ENCODE results near the gene HERPUD2.
"Not testable (repeated sequence)": the region's sequence is repeated elsewhere in the genome, so short reads cannot be mapped to it uniquely, and the experiment has no call there.

The HERPUD2 gene

DNA sequence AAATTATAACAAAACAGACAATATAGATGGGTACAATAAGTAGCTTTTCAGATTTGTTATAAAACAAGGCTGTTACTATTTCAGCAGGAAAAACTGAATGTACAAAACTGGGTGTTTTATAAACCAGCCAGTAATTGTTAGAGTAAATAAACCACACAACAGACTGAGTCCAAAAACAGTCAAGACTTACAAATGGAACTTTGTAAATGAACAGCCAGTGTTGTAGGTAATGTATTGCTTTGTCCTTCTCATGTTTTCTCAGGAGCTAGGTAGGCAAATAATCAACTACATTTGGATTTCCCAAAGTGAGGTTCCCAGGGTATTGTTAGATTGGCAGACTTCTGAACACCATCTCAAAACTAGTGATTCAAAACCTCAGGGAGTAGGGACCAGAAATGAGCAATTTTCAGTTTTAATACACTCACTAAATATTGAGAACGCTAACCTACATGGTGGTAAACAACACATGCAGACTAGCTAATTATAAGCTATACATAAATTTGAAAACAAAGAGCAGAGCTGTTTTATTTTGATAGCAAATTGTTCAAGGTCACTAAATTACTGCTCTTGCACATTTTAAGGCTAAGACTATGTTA is 36.2 kb downstream of the HERPUD2 start:
- TF ChIP-seq, protein P1, sequence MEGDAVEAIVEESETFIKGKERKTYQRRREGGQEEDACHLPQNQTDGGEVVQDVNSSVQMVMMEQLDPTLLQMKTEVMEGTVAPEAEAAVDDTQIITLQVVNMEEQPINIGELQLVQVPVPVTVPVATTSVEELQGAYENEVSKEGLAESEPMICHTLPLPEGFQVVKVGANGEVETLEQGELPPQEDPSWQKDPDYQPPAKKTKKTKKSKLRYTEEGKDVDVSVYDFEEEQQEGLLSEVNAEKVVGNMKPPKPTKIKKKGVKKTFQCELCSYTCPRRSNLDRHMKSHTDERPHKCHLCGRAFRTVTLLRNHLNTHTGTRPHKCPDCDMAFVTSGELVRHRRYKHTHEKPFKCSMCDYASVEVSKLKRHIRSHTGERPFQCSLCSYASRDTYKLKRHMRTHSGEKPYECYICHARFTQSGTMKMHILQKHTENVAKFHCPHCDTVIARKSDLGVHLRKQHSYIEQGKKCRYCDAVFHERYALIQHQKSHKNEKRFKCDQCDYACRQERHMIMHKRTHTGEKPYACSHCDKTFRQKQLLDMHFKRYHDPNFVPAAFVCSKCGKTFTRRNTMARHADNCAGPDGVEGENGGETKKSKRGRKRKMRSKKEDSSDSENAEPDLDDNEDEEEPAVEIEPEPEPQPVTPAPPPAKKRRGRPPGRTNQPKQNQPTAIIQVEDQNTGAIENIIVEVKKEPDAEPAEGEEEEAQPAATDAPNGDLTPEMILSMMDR (IDR thresholded peaks at IDR 0.05) = no peak
- H3K9me3 Mint-ChIP-seq = peaks cover 66% of the 10 kb centered on the region
- no peaks in the 10 kb centered on the region for H3K4me1 Mint-ChIP-seq
- peaks cover 4% of the 10 kb centered on the region for H3K27me3 Mint-ChIP-seq (ENCODE audit: low read depth, poor library complexity)
- H3K36me3 Mint-ChIP-seq (ENCODE audit: low read depth) = peaks cover 92% of the 10 kb centered on the region
- no peak for DNase-seq
- no peak overlapping the region for H3K27ac Mint-ChIP-seq
- H3K4me3 Mint-ChIP-seq = no peak overlapping the region

DNA sequence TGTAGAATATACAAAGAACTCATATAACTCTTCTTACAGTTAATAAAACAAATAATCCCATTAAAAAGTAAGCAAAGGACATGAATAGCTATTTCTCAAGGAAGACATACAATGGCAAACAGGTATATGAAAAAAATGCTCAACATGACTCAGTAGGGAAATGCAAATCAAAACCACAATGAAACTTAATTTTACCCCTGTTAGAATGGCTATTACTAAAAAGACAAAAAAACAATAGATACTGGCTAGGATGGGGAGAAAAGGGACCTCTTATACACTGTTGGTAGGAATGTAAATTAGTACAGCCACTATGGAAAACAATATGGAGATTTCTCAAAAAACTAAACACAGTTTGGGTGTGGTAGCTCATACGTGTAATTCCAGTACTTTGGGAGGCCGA is 37.8 kb downstream of the HERPUD2 start:
- no peaks in the 10 kb centered on the region for H3K4me1 Mint-ChIP-seq
- peaks cover 92% of the 10 kb centered on the region for H3K36me3 Mint-ChIP-seq (ENCODE audit: low read depth)
- DNase-seq = no peak
- TF ChIP-seq, protein P1 (IDR thresholded peaks at IDR 0.05) = no peak
- no peaks in the 10 kb centered on the region for H3K27me3 Mint-ChIP-seq (ENCODE audit: low read depth, poor library complexity)
- H3K4me3 Mint-ChIP-seq = no peak overlapping the region
- H3K27ac Mint-ChIP-seq = no peak overlapping the region
- peaks cover 66% of the 10 kb centered on the region for H3K9me3 Mint-ChIP-seq

DNA sequence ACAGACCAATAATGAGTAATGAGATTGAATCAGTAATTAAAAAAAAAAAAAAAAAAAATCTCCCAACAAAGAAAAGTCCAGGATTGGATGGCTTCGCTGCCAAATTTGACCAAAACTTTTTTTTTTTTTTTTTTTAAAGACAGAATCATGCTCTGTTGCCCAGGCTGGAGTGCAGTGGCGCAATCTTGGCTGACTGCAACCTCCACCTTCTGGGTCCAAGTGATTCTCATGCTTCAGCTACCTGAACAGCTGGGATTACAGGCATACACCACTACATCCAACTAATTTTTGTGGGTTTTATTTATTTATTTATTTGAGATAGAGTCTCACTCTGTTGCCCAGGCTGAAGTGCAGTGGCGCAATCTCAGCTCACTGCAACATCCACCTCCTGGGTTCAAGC is 40.4 kb downstream of the HERPUD2 start:
- not testable (repeated sequence) for H3K4me3 Mint-ChIP-seq, H3K4me1 Mint-ChIP-seq
- peaks cover 97% of the 10 kb centered on the region for H3K36me3 Mint-ChIP-seq (ENCODE audit: low read depth)

GRCh38 chr7:35652124-35652523 is 42.8 kb downstream of the HERPUD2 start:
- Mint-ChIP-seq H3K27me3 (ENCODE audit: low read depth, poor library complexity) (no peaks in the 10 kb centered on the region), H3K4me1 (peaks cover 5% of the 10 kb centered on the region), H3K9me3 (peaks cover 66% of the 10 kb centered on the region), H3K36me3 (ENCODE audit: low read depth) (peaks cover 90% of the 10 kb centered on the region), H3K27ac (no peak overlapping the region), H3K4me3 (no peak overlapping the region)
- TF ChIP-seq, protein P1 (IDR thresholded peaks at IDR 0.05) = no peak
- DNase-seq = no peak

More for the DNA sequence above, 40.4 kb downstream of the HERPUD2 start:
- DNase-seq; H3K27ac Mint-ChIP-seq; H3K27me3 Mint-ChIP-seq (ENCODE audit: low read depth, poor library complexity): not testable (repeated sequence)
- peaks cover 71% of the 10 kb centered on the region for H3K9me3 Mint-ChIP-seq

DNA sequence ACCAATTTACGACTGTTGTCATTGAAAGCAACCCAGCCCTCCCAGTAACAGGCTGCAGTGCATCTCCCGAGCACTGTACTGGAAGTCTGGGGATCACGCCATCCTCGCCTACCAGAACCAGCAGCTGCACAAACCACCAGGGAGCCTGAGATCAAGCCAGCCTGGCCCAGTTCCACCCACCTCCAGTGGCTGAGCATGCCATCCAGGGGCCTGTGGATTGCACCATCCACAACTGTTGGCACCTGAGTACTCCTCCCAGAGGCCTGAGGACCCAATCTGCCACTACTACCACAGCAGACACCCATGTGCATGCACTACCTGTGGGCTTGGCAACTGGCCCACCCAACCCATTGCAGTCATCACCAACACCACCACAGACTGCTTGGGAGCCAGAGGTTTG is 44.2 kb downstream of the HERPUD2 start:
- DNase-seq = no peak
- H3K36me3 Mint-ChIP-seq (ENCODE audit: low read depth) = peaks cover 76% of the 10 kb centered on the region
- H3K4me3 Mint-ChIP-seq = no peak overlapping the region
- no peak overlapping the region for H3K27ac Mint-ChIP-seq
- H3K9me3 Mint-ChIP-seq = peaks cover 53% of the 10 kb centered on the region
- H3K4me1 Mint-ChIP-seq = peaks cover 16% of the 10 kb centered on the region
- no peaks in the 10 kb centered on the region for H3K27me3 Mint-ChIP-seq (ENCODE audit: low read depth, poor library complexity)
- TF ChIP-seq, protein P1 (IDR thresholded peaks at IDR 0.05) = no peak

DNA sequence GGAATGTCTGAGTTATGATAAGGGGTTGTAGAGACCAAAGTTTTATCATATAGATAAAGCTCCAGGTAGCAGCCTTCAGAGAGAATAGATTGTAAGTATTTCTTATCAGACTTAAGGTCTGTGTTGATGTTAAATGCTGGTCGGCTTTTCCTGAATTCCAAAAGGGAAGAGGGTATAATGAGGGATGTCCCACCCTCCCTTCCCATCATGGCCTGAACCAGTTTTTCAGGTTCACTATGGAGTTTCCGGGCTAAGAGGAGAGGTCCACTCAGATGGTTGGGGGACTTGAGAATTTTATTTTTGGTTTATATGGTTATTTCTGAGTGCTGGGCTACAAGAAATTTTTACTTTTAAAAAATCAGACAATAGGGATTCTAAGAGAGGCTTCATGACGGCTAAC is 45.2 kb downstream of the HERPUD2 start:
- Mint-ChIP-seq H3K27me3 (ENCODE audit: low read depth, poor library complexity) (no peaks in the 10 kb centered on the region), H3K27ac (no peak overlapping the region), H3K4me3 (no peak overlapping the region), H3K4me1 (peaks cover 16% of the 10 kb centered on the region), H3K9me3 (peaks cover 43% of the 10 kb centered on the region), H3K36me3 (ENCODE audit: low read depth) (peaks cover 66% of the 10 kb centered on the region)
- DNase-seq = no peak
- TF ChIP-seq, protein P1 (IDR thresholded peaks at IDR 0.05) = no peak

All from nephron progenitor cell (in vitro differentiated cells).